Activated effector memory CD4-positive, alpha-beta T cell treated with Interleukin-2 at 50 U/mL for 16 hours (primary cell): ENCODE data around the gene GMCL1.
"Not testable (repeated sequence)": the region's sequence is repeated elsewhere in the genome, so short reads cannot be mapped to it uniquely, and the experiment has no call there.

Experiments used
- DNase-seq: peaks from one replicate; pipeline ENCODE4 v3.0.0-alpha.2; 2020

Gene GMCL1

GRCh38 chr2:69848186-69848790 is 18.8 kb downstream of the GMCL1 start:
- DNase-seq = no peak

GRCh38 chr2:69858261-69858660 is 28.8 kb downstream of the GMCL1 start:
- DNase-seq = no peak

- DNase-seq = no peak
Observed at GRCh38 chr2:69863298-69863697, 33.8 kb downstream of the GMCL1 start.

- no peak for DNase-seq
Observed at GRCh38 chr2:69888451-69888850, 59.0 kb downstream of the GMCL1 start.

GRCh38 chr2:69889302-69889701 is 59.8 kb downstream of the GMCL1 start:
- no peak for DNase-seq

- no peak for DNase-seq
Observed at GRCh38 chr2:69890881-69891280, 61.4 kb downstream of the GMCL1 start.

- DNase-seq = not testable (repeated sequence)
Observed at GRCh38 chr2:69892838-69893424, 63.5 kb downstream of the GMCL1 start.

- peak; percentile 75 for DNase-seq
Observed at GRCh38 chr2:69893684-69894551, 64.5 kb downstream of the GMCL1 start, which contains the start of gene SNRNP27. SNRNP27 (plus strand) TSS chr2:69893956; CDS start chr2:69893985, 29 bp downstream.

- DNase-seq = not testable (repeated sequence)
Observed at GRCh38 chr2:69894737-69895136, 65.3 kb downstream of the GMCL1 start.

GRCh38 chr2:69902213-69902922 is 72.9 kb downstream of the GMCL1 start:
- DNase-seq = no peak

- no peak for DNase-seq
Observed at GRCh38 chr2:69907216-69907615, 77.8 kb downstream of the GMCL1 start.

- no peak for DNase-seq
Observed at GRCh38 chr2:69911985-69912563, 82.6 kb downstream of the GMCL1 start.

GRCh38 chr2:69914164-69914949 is 84.9 kb downstream of the GMCL1 start:
- peak; percentile 15 for DNase-seq

- DNase-seq = peak; percentile 100
Observed at GRCh38 chr2:69914950-69915945, 85.8 kb downstream of the GMCL1 start, which contains the start of gene MXD1. MXD1 (plus strand) TSS chr2:69915109; CDS start chr2:69915331, 222 bp downstream.

- DNase-seq = no peak
Observed at GRCh38 chr2:69916106-69916505, 86.6 kb downstream of the GMCL1 start.

- no peak for DNase-seq
Observed at GRCh38 chr2:69917852-69918251, 88.4 kb downstream of the GMCL1 start.

GRCh38 chr2:69918401-69918800 is 88.9 kb downstream of the GMCL1 start:
- no peak for DNase-seq

- DNase-seq = no peak
Observed at GRCh38 chr2:69923116-69923515, 93.7 kb downstream of the GMCL1 start.

GRCh38 chr2:69926849-69927515 is 97.5 kb downstream of the GMCL1 start:
- no peak for DNase-seq
